GM21619 (cell line): ENCODE measurements around the gene C1GALT1C1L.
"Not testable (repeated sequence)": the region's sequence is repeated elsewhere in the genome, so short reads cannot be mapped to it uniquely, and the experiment has no call there.

ENCODE experiments used
- ATAC-seq: cut with Tn5 transposase; IDR thresholded peaks from one replicate; pipeline ENCODE4 v1.9.1; 2021; ENCODE audit not compliant: unreplicated experiment

The C1GALT1C1L gene

DNA sequence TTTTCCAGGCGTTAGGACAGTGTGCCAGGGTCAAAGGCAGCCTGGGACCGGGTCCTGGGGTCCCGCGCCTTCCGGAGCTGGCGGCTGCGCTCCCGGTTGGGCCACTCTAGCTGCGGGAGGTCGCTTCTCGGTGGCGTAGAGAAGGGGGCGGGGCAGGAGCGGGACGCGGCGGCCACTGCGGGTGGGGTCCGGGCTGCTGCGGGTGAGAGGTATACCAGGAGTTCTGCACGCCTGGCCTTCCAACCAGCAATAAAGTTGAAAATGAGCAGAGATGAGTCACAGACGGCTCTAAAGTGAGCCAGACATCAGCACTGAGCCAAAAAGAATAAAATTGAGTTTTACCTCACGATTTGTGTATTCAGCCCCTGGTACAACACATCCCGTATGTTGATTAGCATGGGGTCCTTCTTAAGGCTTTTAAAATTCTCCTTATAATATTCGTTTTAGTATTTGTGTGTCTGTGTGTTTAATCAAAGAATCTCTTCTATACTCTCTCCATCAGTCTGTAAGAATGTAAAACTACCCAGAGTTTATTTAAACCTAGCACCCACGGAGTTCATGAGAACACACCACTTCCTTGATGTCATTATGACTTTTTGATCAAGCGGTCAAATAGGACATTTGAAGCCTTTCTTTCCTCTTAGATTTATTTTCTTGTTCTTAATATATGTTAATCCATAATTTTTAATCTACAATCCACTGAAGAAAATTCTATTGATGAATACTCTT is at the start of gene C1GALT1C1L:
TSS of gene C1GALT1C1L (minus strand) at position 108 of the 729 bp plus-strand sequence. CDS start at position 1, 107 bp downstream.
- ATAC-seq = no peak

DNA sequence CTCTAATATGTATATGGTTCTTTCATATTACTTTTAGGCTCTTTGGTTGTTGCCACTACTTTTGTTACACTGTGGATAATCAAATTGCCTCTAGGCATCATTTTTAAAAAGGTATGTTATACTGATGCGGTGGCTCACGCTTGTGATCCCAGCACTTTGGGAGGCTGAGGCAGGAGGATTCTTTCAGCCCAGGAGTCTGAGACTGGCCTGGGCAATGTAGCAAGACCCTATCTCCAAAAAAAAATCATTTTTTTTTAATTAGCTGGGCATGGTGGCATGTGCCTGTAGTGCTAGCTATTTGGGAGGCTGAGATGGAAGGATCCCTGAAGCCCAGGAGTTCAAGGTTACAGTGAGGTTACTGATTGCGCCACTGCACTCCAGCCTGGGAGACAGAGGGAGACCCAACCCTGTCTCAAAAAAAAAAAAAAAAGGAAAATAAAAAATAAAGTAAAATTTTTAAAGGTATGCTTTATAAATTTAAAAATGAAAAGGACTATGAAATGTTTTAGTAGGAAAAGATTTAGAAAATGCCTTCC is 49.5 kb upstream of the C1GALT1C1L start:
- ATAC-seq = no peak

- no peak for ATAC-seq
These were observed 48.7 kb upstream of the C1GALT1C1L start for GRCh38 chr2:43724728-43725526.

DNA sequence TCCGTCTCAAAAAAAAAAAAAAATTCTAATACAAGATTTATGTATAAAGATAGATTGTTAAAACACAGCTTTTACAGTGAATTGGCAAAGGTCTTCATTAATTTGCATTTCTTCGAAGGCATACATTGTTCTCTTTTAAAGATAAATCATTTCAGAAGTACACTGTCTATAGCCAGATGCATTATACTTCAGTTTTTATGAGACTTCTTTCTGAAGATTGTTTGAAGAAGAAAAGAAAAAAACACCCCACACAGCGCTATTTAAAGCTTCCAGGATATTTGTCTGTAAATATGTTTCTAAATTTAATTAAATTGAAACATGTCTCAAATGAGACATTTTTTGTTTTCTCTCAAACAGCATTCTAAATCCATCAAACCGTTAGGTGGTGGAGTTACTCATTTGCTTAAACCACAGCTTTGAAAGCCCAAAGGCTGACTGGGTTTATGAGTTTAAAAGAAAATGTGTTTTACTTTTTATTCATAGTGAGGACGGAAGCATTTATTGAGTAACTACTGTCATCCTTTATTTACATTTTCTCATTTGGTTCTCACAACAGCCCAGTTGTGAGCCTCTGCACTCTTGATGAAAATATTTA is 42.4 kb upstream of the C1GALT1C1L start:
- peak; percentile 78 for ATAC-seq

DNA sequence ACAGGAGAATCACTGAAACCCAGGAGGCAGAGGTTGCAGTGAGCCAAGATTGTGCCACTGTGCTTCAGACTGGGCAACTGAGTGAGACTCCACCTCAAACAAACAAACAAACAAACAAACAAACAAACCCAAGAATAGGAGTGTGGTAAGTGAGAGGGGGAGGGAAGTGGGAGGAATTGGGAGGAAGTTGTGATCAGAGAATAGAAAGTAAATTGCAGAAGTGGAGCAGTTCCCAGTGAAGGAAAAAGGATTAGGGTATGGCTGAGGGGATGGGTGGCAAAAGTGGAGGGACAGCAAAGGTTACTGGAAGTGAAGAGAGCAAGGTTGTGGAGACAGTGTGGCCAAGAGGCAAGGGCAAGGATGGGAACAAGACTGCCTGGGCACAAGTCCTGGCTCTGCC is 41.1 kb upstream of the C1GALT1C1L start:
- ATAC-seq = no peak

DNA sequence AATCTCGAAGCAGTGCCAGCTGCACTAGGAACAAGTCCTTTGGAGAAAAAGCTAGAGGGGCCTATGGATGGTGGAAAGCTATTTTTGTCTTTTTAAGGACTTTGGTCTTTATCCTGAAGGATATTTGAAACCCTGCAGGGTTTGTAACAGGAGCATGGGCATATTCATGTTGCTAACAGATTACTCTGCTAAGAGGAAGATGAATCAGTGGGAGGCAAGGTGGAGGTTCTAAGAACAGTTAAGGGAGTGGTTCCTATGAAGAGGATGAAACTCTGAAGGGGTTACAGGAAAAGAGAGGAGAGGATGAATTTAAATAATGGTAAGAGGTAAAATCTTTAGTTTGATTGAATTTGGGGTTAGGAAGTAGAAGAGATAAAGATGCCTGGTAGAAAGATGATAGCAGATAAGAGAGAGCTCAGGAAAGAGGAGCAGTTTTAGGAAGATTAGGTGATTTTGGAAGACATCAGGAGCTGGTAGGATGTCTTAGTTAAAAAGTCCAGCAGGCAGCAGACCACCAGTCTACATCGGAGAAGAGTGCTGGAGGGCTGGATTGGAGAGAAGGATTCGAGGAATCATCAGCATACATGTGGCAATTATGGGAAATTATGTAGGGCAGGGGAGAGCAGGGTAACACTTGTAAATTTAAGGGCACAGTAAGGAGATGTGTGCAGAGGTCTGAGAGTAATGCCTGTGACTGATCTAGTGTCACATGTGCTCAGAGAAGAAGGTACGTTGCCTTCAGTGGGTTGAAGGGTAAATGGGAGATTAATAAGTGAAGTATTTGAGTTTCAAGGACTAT is 39.3 kb upstream of the C1GALT1C1L start:
- ATAC-seq = no peak

DNA sequence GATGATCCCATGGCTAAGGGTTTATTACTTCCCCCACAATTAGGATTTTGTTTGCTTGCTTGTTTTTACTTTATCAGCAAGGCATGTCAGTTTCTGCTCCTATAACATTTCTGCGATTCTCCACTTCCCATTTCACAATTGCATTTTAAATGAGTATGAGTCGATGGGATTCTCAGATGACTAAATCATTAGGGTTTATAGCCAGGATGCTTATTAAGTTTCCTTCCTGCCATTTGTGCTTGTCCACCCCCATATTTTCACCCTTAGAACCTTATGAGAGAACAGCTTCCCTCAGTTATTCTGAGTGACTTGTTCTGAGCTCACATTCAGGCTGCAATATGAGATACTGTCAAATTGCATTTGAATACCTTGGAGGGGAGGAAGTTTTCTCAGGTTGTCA is 37.9 kb upstream of the C1GALT1C1L start:
- no peak for ATAC-seq

GRCh38 chr2:43710866-43711265 is 34.6 kb upstream of the C1GALT1C1L start:
- ATAC-seq = no peak

DNA sequence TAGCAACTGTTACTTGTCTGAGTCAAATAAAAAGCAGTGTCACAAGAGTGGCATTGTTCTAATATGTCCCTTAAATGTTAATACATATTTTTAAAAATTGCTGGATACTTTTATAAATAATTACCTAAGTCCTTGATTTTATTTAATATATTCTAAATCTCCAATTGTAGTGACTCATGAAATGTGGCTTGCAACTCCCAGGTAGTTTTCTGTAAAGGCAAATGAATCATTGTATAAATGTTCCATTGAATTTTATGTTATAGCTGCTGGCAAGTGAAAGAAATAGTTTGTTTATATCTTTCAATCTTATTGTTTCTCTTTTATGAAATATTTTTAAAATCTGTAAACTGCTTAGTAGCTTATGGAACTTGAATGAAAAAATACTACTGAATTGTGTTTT is 32.7 kb upstream of the C1GALT1C1L start:
- ATAC-seq = no peak

DNA sequence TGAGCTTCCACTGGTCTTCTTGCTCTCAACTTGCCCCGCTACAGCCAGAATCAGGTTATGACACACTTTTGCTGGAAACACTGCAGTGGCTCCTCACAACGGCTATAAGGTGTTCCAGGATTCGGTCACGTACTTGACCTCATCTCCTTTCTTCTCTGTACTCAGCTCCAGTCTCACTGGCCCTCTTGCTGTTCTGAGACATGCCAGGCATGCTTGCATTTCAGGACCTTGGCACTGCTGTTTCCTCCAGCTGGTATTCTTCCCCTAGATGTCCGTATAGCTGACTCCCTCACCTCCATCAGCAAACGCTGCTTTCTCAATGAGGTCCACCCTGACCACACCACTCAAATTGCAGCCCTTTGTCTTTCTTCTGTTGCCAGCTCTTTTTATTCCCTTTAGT is 31.9 kb upstream of the C1GALT1C1L start:
- ATAC-seq = no peak

DNA sequence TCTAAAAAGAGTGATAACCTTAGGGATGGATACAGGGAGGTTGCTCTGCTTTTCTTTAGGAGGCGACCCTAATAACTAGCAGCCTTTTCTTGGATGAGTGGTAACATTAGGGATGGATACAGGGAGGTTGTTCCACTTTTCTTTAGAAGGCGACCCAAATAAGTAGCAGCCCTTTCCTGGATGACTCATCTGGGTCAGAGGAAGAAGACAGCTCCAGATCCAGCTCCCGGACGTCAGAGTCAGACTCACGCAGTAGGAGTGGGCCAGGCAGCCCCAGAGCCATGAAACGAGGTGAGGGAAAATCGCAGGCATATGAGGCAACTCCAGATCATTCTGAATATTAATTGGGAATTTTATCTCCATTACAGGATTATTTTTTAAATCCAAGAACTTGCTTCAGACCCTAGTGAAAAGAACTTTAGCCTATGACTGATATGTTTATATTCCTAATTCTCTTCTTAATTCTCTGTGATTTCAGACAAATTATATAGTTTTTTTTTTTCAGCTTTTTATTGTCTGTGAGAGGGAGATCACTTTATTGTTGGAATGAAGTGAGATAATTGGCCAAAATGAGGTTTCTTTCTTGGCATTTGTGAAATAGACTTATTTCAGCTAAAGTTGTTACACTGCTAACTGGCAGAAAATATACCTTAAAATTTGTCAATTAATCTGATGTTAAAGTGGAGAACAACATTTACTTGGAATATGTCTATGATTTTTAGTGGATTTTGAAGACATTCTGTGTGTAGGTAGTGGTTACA is 31.2 kb upstream of the C1GALT1C1L start:
- no peak for ATAC-seq

- ATAC-seq = no peak
These were observed 24.9 kb upstream of the C1GALT1C1L start for GRCh38 chr2:43701111-43701510.

DNA sequence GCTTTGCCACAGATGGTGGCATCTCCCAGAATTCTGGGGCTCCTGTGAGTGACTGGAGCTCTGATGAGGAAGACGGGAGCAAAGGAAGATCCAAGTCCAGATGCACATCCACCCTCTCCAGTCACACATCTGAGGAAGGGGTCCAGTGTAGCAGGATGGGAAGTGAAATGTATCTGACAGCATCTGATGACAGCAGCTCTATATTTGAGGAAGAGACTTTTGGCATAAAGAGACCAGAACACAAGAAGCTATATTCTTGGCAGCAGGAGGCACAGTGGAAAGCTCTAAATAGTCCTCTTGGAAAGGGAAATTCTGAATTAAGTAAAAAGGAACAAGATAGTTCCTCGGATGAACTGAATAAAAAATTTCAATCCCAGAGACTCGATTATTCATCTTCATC is 23.5 kb upstream of the C1GALT1C1L start:
- ATAC-seq = no peak

GRCh38 chr2:43698140-43698539 is 21.9 kb upstream of the C1GALT1C1L start:
- ATAC-seq = not testable (repeated sequence)

DNA sequence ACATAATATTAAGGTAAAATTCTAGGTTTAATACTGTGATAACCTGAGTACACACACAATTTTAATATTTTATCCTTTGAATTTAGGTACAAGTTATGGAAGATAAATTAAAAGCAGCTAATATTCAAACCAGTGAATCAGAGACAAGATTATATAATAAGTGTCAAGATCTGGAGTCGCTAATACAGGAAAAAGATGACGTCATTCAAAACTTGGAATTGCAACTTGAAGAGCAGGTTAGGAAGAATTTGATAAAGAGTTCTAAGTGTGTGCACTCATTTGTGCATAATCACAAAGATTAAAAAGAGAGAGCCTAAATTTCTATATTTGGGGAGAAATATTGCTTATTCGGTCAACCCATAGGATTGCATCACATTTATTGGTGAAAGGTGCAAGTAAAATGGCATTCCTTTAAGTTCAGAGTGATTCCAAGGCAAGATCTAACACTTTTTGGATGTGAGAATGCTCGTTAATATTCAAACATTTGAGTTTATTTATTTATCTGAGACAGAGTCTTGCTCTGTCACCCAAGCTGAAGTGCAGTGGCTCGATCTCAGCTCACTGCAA is 16.3 kb upstream of the C1GALT1C1L start:
- ATAC-seq = no peak

DNA sequence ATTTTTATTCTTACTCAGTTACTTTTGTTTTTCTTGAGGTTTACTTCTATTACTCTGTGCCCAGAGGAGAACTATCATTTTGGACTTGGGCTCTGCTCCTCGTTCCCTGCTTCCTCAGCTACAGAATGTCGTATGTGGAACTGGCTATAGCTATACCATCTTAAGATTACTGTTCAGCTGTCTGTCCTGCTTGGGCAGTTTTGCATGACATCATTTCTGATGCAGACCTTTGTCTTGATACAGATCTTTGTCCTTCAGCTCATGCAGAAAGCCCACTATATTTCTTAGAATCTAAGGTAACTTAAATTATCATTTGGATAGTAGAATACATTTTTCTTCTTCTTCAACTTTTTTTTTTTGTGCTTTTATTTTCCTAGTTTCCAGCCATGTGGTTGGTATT is 13.8 kb upstream of the C1GALT1C1L start:
- no peak for ATAC-seq

DNA sequence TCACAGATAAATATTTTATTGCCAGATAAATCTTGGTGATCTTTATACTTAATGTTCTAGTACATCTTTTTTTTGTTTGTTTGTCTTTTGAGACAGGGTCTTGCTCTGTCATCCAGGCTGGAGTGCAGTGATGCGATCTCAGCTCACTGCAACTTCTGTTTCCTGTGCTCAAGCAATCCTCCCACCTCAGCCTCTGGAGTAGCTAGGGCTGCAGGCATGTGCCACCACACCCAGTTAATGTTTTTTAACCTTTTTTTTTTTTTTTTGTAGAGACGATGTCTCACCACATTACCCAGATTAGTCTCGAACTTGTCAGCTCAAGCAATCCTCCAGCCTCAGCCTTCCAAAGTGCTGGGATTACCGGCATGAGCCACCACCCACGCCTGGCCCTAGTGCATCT is 9.1 kb upstream of the C1GALT1C1L start:
- no peak for ATAC-seq

GRCh38 chr2:43677783-43678182 is 1.6 kb upstream of the C1GALT1C1L start:
- ATAC-seq = not testable (repeated sequence)

DNA sequence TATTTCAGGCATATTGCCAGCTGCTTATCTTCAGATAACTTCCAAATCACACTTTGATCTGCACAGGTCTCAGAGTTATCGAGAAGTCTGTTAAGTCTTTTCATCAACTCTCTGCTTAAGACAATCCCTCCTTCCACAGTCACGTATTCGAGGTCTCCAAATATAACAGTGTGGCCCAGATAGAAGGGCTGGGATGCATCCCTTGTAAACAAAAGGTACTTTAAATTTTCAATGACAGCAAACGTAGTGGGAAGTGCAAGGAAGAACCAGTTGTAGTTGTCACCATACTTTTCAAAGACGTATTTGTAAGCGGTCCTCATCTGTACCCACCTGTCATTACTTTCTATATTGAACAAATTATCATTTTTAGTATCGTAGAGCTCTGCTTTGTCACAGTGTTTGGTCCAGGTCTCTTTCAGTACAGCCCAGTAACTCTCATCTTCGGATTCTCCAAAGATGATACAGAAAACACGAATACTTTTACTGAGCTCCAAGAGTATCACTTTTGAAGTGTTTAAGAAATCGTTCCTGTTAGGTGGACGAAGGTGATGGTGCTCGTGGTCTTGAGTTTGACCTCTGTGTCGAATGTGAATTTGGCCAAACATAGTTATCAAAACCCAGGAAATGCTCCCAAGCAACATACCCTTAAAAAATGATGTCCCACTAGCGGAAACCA is 445 bp downstream of the C1GALT1C1L start:
- no peak for ATAC-seq
